Panc1 (cell line): Measurements from ENCODE around the gene ATP11C. TPM values are rescaled to one million over a fixed set of nuclear protein-coding genes. Genes with fewer than 3 reads are reported as not detected.

Experiments used
- ATAC-seq: fragments of 200-7000 bp; cut with Tn5 transposase; 2 replicates; pipeline ENCODE4 v1.9.1; 2020; ENCODE audit warnings: mild to moderate bottlenecking, moderate library complexity
- BruUV-seq: library from RNA; stranded (reverse); fragments of 400-500 nt; replicated peaks from 2 replicates; lab custom pipeline; 2021; lab: Mats Ljungman, UMichigan
- CTCF ChIA-PET: fragments of 300-600 bp; sonication (Branson Sonifier 250); formaldehyde crosslinking; loops from one replicate; lab custom pipeline; 2022; ENCODE audit warnings: antibody characterized with exemption; lab: Charles Lee
- POLR2A ChIA-PET: fragments of 300-600 bp; sonication (Branson Sonifier 250); formaldehyde crosslinking; loops from one replicate; lab custom pipeline; 2022; ENCODE audit warnings: antibody characterized with exemption; lab: Charles Lee
- DNase-seq: peaks from one replicate; pipeline ENCODE4 v3.0.0-alpha.2; 2010; ENCODE audit warnings: low read depth, low spot score
- H3K27ac ChIP-seq: 2 replicates; pipeline ENCODE4 v1.5.1; 2011; ENCODE audit warnings: mild to moderate bottlenecking, low read length, inconsistent platforms
- H3K27me3 ChIP-seq: fragments of 200-500 bp; sonication (Bioruptor generic); 2 replicates; pipeline ENCODE4 v1.6.0; 2014; ENCODE audit warnings: low read length, inconsistent platforms; ENCODE audit not compliant: control insufficient read depth, insufficient read depth
- H3K36me3 ChIP-seq: fragments of 200-500 bp; sonication (Bioruptor generic); 2 replicates; pipeline ENCODE4 v1.5.1; 2014; ENCODE audit warnings: inconsistent platforms, mild to moderate bottlenecking, low read length, moderate library complexity; ENCODE audit not compliant: control insufficient read depth, insufficient read depth
- H3K4me1 ChIP-seq: 2 replicates; pipeline ENCODE4 v1.5.1; 2011; ENCODE audit warnings: inconsistent platforms, mild to moderate bottlenecking, low read length, moderate library complexity; ENCODE audit not compliant: control insufficient read depth, insufficient read depth
- H3K4me3 ChIP-seq, 2 experiments: 2 replicates each; pipeline ENCODE4 v1.5.1; 2011 to 2012; ENCODE audit warnings: low read depth in 2 of 2, low read length in 2 of 2, mild to moderate bottlenecking in 2 of 2, inconsistent platforms in 1 of 2, moderate library complexity in 1 of 2
- H3K9me3 ChIP-seq: fragments of 200-500 bp; sonication (Bioruptor generic); 2 replicates; pipeline ENCODE4 v1.5.1; 2014; ENCODE audit warnings: low read depth, mild to moderate bottlenecking, inconsistent platforms, low read length, moderate library complexity; ENCODE audit not compliant: control insufficient read depth, insufficient read depth
- CTCF ChIP-seq: fragments of 450-650 bp; IDR thresholded peaks from 2 replicates; pipeline ENCODE4 v1.5.1; 2017; ENCODE audit warnings: mild to moderate bottlenecking
- POLR2AphosphoS5 ChIP-seq: IDR thresholded peaks from 2 replicates; pipeline ENCODE4 v1.6.1; 2012; ENCODE audit warnings: mild to moderate bottlenecking, low read depth, low read length, moderate library complexity
- REST ChIP-seq, 2 experiments: IDR thresholded peaks; 2 replicates each; pipeline ENCODE4 v1.6.1; 2011 to 2012; ENCODE audit warnings: low read depth in 2 of 2, control low read depth in 1 of 2, low read length in 1 of 2, mild to moderate bottlenecking in 1 of 2, moderate library complexity in 1 of 2; ENCODE audit not compliant: insufficient read depth in 1 of 2
- SIN3A ChIP-seq: IDR thresholded peaks from 2 replicates; pipeline ENCODE4 v1.6.1; 2012; ENCODE audit warnings: low read depth, mild to moderate bottlenecking, low read length, moderate library complexity, borderline replicate concordance; ENCODE audit not compliant: insufficient read depth
- TCF7L2 ChIP-seq: IDR thresholded peaks from 2 replicates; pipeline ENCODE4 v1.6.1; 2011; ENCODE audit warnings: mild to moderate bottlenecking, low read depth, low read length, inconsistent platforms
- in situ Hi-C: cut with HindIII; loops from 2 replicates; pipeline ENCODE4 v1.10.0; 2016; ENCODE audit warnings: low sequenced_read_pairs, low pct_unique_long_range_greater_than_20kb
- intact Hi-C: fragments of 100-400 bp; cut with micrococcal nuclease; formaldehyde crosslinking; loops from one replicate; pipeline ENCODE4 v1.10.0; 2022; ENCODE audit not compliant: unreplicated experiment
- total RNA-seq: library from RNA; stranded (reverse); gene quantifications from one replicate; pipeline ENCODE4 v1.2.1, GENCODE V29; 2021; ENCODE audit not compliant: unreplicated experiment

The ATP11C gene
- total RNA-seq, 1 experiment from 2014 or later: 61.3 TPM

GRCh38 chrX:139759637-139760036, 173.2 kb downstream of the ATP11C start:
- in situ Hi-C loops (no loop called here), intact Hi-C loops (loop anchor here (10.0 kb wide), 1 partner anchor 985 kb away; no protein-coding TSS in a partner anchor)
- Histone ChIP-seq H3K27ac (no peak overlapping the region), H3K36me3 (no peaks in the 10 kb centered on the region; the same call in 1 of the 2 replicates), H3K4me1 (no peaks in the 10 kb centered on the region), H3K9me3 (no peaks in the 10 kb centered on the region), H3K27me3 (no peaks in the 10 kb centered on the region), H3K4me3 (no peak overlapping the region)
- ChIA-PET POLR2A (no interaction called here), CTCF (interaction anchor here (0.5 kb wide), 1 partner anchor 128 kb away, joined by 3 read pairs; no protein-coding TSS in a partner anchor)
- TF ChIP-seq CTCF (peak; percentile 62), REST (IDR thresholded peaks at IDR 0.05; ENCODE audit: insufficient read depth in 1 of 2, low read depth in 2 of 2, low read length in 1 of 2) (no peak)
- BruUV-seq: no TSS peak
- DNase-seq (peak; percentile 17), ATAC-seq (0 out of 2 replicates have a peak, but pooled peaks have one; percentile 53)

GRCh38 chrX:139758809-139759208, 174.0 kb downstream of the ATP11C start:
- intact Hi-C loops: loop anchor here (10.0 kb wide), 1 partner anchor 984 kb away; no protein-coding TSS in a partner anchor
- H3K27me3 ChIP-seq: no peaks in the 10 kb centered on the region
- BruUV-seq: no TSS peak
- H3K27ac ChIP-seq: no peak overlapping the region
- no peaks in the 10 kb centered on the region; the same call in 1 of the 2 replicates for H3K36me3 ChIP-seq
- no peaks in the 10 kb centered on the region for H3K9me3 ChIP-seq
- no peaks in the 10 kb centered on the region for H3K4me1 ChIP-seq
- H3K4me3 ChIP-seq: no peak overlapping the region
- TF ChIP-seq REST (IDR thresholded peaks at IDR 0.05; ENCODE audit: insufficient read depth in 1 of 2, low read depth in 2 of 2, low read length in 1 of 2) (no peak), SIN3A (no peak), POLR2AphosphoS5 (no peak), CTCF (no peak), TCF7L2 (no peak)
- POLR2A ChIA-PET: no interaction called here
- no peak for ATAC-seq
- CTCF ChIA-PET: no interaction called here
- in situ Hi-C loops: no loop called here
- DNase-seq: no peak
